ENCODE measurements around the gene SMYD4.

DNA sequence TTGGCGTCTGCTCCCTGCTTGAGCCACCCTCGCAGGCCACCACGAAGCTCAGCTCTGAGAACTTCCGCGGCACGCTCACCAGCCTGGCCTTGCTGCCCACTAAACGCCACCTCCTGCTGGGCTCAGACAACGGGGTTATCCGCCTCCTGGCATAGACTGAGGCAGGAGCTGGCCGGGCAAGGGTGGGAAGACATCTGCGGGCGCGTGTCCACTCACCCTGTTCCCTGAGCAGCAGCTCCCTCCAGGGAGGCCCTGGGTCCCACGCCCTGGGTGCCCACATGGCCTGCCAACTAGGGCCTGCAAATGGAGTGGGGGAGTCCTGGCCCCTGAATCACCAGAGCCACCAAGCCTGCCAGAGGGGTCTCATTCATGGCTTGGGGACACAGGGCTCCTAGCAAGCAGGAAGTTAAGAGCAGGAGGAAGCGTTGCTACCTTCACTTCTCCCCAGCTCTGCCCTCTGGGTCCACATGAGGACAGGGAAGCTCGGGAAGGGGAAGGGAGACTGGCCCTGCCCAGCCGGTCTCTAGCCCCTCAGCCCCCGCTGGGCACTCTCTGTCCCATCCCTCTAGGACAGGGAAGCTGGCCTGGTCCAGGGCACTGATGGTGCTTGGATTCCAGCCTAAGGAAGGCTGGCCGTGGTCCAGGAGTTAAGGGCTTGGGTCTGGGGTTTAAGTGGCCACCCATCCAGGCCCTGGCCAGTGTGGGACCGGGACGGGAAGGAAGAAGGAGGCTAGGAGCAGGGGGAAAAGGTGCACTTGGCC lies 92.0 kb downstream of the SMYD4 start:
- TF ChIP-seq, protein P1, sequence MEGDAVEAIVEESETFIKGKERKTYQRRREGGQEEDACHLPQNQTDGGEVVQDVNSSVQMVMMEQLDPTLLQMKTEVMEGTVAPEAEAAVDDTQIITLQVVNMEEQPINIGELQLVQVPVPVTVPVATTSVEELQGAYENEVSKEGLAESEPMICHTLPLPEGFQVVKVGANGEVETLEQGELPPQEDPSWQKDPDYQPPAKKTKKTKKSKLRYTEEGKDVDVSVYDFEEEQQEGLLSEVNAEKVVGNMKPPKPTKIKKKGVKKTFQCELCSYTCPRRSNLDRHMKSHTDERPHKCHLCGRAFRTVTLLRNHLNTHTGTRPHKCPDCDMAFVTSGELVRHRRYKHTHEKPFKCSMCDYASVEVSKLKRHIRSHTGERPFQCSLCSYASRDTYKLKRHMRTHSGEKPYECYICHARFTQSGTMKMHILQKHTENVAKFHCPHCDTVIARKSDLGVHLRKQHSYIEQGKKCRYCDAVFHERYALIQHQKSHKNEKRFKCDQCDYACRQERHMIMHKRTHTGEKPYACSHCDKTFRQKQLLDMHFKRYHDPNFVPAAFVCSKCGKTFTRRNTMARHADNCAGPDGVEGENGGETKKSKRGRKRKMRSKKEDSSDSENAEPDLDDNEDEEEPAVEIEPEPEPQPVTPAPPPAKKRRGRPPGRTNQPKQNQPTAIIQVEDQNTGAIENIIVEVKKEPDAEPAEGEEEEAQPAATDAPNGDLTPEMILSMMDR (IDR thresholded peaks at IDR 0.05): no peak
- no peak for TF ChIP-seq EP300 (IDR thresholded peaks at IDR 0.05)

All from tibial nerve (tissue), 4 donors.